ENCODE data around the gene DTD1.

- no peak for TF ChIP-seq CTCF (IDR thresholded peaks at IDR 0.05; ENCODE audit: borderline replicate concordance, extremely low read depth, low read length, poor library complexity, severe bottlenecking)
- TF ChIP-seq EZH2 (IDR thresholded peaks at IDR 0.05; ENCODE audit: borderline replicate concordance, low read depth, low read length, severe bottlenecking), result no peak
Measured at GRCh38 chr20:18749528-18749927, 161.7 kb downstream of the DTD1 start.
